Osteoblast (primary cell): ENCODE measurements around the gene FAM234A. TPM values are rescaled to one million over a fixed set of nuclear protein-coding genes. Genes with fewer than 3 reads are reported as not detected.
A peak's percentile ranks its signal among the peaks of the same experiment; 100 is the strongest.

ENCODE experiments used
- DNase-seq: peaks from one replicate; pipeline ENCODE4 v3.0.0; 2011; ENCODE audit warnings: low spot score, mixed read lengths; ENCODE audit not compliant: insufficient read length; ENCODE audit errors: missing footprints
- H2AFZ ChIP-seq: 2 replicates; pipeline ENCODE4 v1.6.0; 2011; ENCODE audit warnings: mild to moderate bottlenecking, low read length
- H3K27ac ChIP-seq: 2 replicates; pipeline ENCODE4 v1.5.1; 2011; ENCODE audit warnings: mild to moderate bottlenecking, low read depth, low read length, moderate library complexity
- H3K27me3 ChIP-seq: 2 replicates; pipeline ENCODE4 v1.6.0; 2012; ENCODE audit warnings: mild to moderate bottlenecking, control low read depth, inconsistent platforms, low read length, moderate library complexity; ENCODE audit not compliant: insufficient read depth
- H3K36me3 ChIP-seq: 2 replicates; pipeline ENCODE4 v1.5.1; 2011; ENCODE audit warnings: mild to moderate bottlenecking, low read length, control low read depth, moderate library complexity; ENCODE audit not compliant: insufficient read depth
- H3K4me1 ChIP-seq: 2 replicates; pipeline ENCODE4 v1.5.1; 2011; ENCODE audit warnings: mild to moderate bottlenecking, low read length, control low read depth, moderate library complexity; ENCODE audit not compliant: insufficient read depth
- H3K4me2 ChIP-seq: 2 replicates; pipeline ENCODE4 v1.6.0; 2011; ENCODE audit warnings: mild to moderate bottlenecking, low read length; ENCODE audit not compliant: insufficient read depth
- H3K4me3 ChIP-seq: fragments of 200-600 bp; sonication (generic); 3 replicates; pipeline ENCODE4 v1.5.1; 2012; ENCODE audit warnings: mild to moderate bottlenecking, low read length, inconsistent platforms; ENCODE audit not compliant: insufficient read depth
- H3K79me2 ChIP-seq: 2 replicates; pipeline ENCODE4 v1.6.0; 2012; ENCODE audit warnings: mild to moderate bottlenecking, low read length, control low read depth, inconsistent platforms; ENCODE audit not compliant: insufficient read depth
- H3K9me3 ChIP-seq: 2 replicates; pipeline ENCODE4 v1.5.1; 2011; ENCODE audit warnings: low read depth, low read length, control low read depth
- H4K20me1 ChIP-seq: 2 replicates; pipeline ENCODE4 v1.6.0; 2012; ENCODE audit warnings: mild to moderate bottlenecking, low read length, control low read depth; ENCODE audit not compliant: insufficient read depth
- CTCF ChIP-seq: IDR thresholded peaks from 2 replicates; pipeline ENCODE4 v1.5.1; 2011; ENCODE audit warnings: mild to moderate bottlenecking, low read depth, low read length, moderate library complexity; ENCODE audit errors: extremely low read depth
- total RNA-seq: library from RNA; depleted of rRNA; stranded (reverse); fragments of >200 nt; gene quantifications from 2 replicates; pipeline ENCODE4 v1.2.3, GENCODE V29; 2012

The FAM234A gene
- total RNA-seq, 1 donor, result 113 TPM

GRCh38 chr16:303760-304505 is 69.3 kb downstream of the FAM234A start:
- H3K4me3 ChIP-seq, result no peak overlapping the region
- no peak for TF ChIP-seq CTCF
- DNase-seq, result peak; percentile 86
- H4K20me1 ChIP-seq, result no peaks in the 10 kb centered on the region
- H3K9me3 ChIP-seq, result no peaks in the 10 kb centered on the region
- no peaks in the 10 kb centered on the region for H3K27me3 ChIP-seq
- H3K4me1 ChIP-seq, result no peaks in the 10 kb centered on the region
- no peaks in the 10 kb centered on the region for H3K79me2 ChIP-seq
- peaks cover 30% of the 10 kb centered on the region for H3K36me3 ChIP-seq
- no peak overlapping the region for H3K4me2 ChIP-seq
- no peak overlapping the region for H3K27ac ChIP-seq
- H2AFZ ChIP-seq, result no peak overlapping the region

- no peak for TF ChIP-seq CTCF
- no peak overlapping the region for H2AFZ ChIP-seq
- DNase-seq, result no peak
Measured at GRCh38 chr16:305916-306626, 71.5 kb downstream of the FAM234A start.

GRCh38 chr16:306911-307370 is 72.3 kb downstream of the FAM234A start:
- no peak overlapping the region for H3K4me3 ChIP-seq
- H3K27ac ChIP-seq, result no peak overlapping the region
- no peaks in the 10 kb centered on the region for H3K27me3 ChIP-seq
- peaks cover 9% of the 10 kb centered on the region for H4K20me1 ChIP-seq
- H3K4me2 ChIP-seq, result no peak overlapping the region
- H2AFZ ChIP-seq, result no peak overlapping the region
- H3K9me3 ChIP-seq, result no peaks in the 10 kb centered on the region
- H3K36me3 ChIP-seq, result peaks cover 30% of the 10 kb centered on the region
- no peak for TF ChIP-seq CTCF
- DNase-seq, result no peak
- no peaks in the 10 kb centered on the region for H3K4me1 ChIP-seq
- H3K79me2 ChIP-seq, result peaks cover 9% of the 10 kb centered on the region

More at GRCh38 chr16:305916-306626, 71.5 kb downstream of the FAM234A start:
- Histone ChIP-seq H3K4me1 (no peaks in the 10 kb centered on the region), H4K20me1 (peaks cover 9% of the 10 kb centered on the region), H3K79me2 (peaks cover 9% of the 10 kb centered on the region), H3K9me3 (no peaks in the 10 kb centered on the region), H3K27me3 (no peaks in the 10 kb centered on the region), H3K4me3 (no peak overlapping the region), H3K4me2 (no peak overlapping the region), H3K36me3 (peaks cover 30% of the 10 kb centered on the region), H3K27ac (no peak overlapping the region)

GRCh38 chr16:307691-308312 is 73.2 kb downstream of the FAM234A start:
- Histone ChIP-seq H4K20me1 (peaks cover 9% of the 10 kb centered on the region), H3K4me1 (no peaks in the 10 kb centered on the region), H3K4me2 (no peak overlapping the region), H3K79me2 (peaks cover 9% of the 10 kb centered on the region), H3K27me3 (no peaks in the 10 kb centered on the region), H3K4me3 (no peak overlapping the region), H3K36me3 (peaks cover 24% of the 10 kb centered on the region), H3K9me3 (no peaks in the 10 kb centered on the region), H3K27ac (no peak overlapping the region), H2AFZ (no peak overlapping the region)
- no peak for TF ChIP-seq CTCF
- no peak for DNase-seq
